GM12801 (cell line): ENCODE data around the gene RSRP1.
"Not testable (repeated sequence)": the region's sequence is repeated elsewhere in the genome, so short reads cannot be mapped to it uniquely, and the experiment has no call there.

Source experiments
- CTCF ChIP-seq: IDR thresholded peaks from one replicate; pipeline ENCODE4 v1.5.1; 2011; ENCODE audit warnings: control low read depth; ENCODE audit not compliant: insufficient read length; ENCODE audit errors: extremely low read depth

Gene RSRP1

GRCh38 chr1:25247024-25247828, at the start of gene RSRP1:
Gene RSRP1, minus strand, starts transcription at chr1:25247454. Its CDS starts 491 bp downstream, at chr1:25246963.
- no peak for TF ChIP-seq CTCF

GRCh38 chr1:25272238-25272637, 25.0 kb upstream of the RSRP1 start, which contains the start of gene RHD:
Gene RHD, plus strand, starts transcription at chr1:25272509. Its CDS starts 39 bp downstream, at chr1:25272548.
- not testable (repeated sequence) for TF ChIP-seq CTCF

GRCh38 chr1:25257196-25257595, 9.9 kb upstream of the RSRP1 start:
- no peak for TF ChIP-seq CTCF

GRCh38 chr1:25256578-25256965, 9.3 kb upstream of the RSRP1 start:
- no peak for TF ChIP-seq CTCF

GRCh38 chr1:25255706-25256577, 8.7 kb upstream of the RSRP1 start:
- no peak for TF ChIP-seq CTCF

- TF ChIP-seq CTCF: no peak
Observed at GRCh38 chr1:25253911-25254310, 6.7 kb upstream of the RSRP1 start.
